Measurements from ENCODE around the gene CBFA2T2. TPM values are rescaled to one million over a fixed set of nuclear protein-coding genes. Genes with fewer than 3 reads are reported as not detected.
"Not testable (repeated sequence)": the region's sequence is repeated elsewhere in the genome, so short reads cannot be mapped to it uniquely, and the experiment has no call there.

The CBFA2T2 gene
- total RNA-seq, 1 donor from 2014 or later: 17.5 TPM

DNA sequence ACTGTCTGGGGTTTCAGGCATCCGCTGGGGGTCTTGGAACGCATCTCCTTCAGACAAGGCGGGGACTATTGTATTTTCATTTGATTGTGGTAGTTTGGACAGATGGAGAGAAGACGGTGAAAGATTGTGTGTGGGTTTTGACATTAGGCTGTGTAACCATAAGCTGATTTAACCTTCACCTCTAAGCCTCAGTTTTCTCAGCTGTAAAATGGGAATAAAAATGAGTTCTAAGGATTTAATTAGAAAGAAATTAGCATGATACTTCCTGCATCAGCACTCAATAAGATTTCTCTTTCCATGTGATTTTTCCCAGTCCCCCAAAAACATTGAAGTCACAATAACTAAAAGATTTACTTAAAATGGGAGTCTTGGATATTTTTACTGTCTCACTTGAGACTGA is 78.1 kb downstream of the CBFA2T2 start:
- no peak for DNase-seq (ENCODE audit: low spot score)
- no peaks in the 10 kb centered on the region for H3K36me3 Mint-ChIP-seq (ENCODE audit: low read depth, unreplicated experiment)
- H3K27ac Mint-ChIP-seq (ENCODE audit: unreplicated experiment): no peak overlapping the region
- H3K4me3 Mint-ChIP-seq (ENCODE audit: unreplicated experiment): no peak overlapping the region
- peaks cover 18% of the 10 kb centered on the region for H3K4me1 Mint-ChIP-seq (ENCODE audit: unreplicated experiment)
- H3K9me3 Mint-ChIP-seq (ENCODE audit: unreplicated experiment): no peaks in the 10 kb centered on the region
- TF ChIP-seq, protein P1, sequence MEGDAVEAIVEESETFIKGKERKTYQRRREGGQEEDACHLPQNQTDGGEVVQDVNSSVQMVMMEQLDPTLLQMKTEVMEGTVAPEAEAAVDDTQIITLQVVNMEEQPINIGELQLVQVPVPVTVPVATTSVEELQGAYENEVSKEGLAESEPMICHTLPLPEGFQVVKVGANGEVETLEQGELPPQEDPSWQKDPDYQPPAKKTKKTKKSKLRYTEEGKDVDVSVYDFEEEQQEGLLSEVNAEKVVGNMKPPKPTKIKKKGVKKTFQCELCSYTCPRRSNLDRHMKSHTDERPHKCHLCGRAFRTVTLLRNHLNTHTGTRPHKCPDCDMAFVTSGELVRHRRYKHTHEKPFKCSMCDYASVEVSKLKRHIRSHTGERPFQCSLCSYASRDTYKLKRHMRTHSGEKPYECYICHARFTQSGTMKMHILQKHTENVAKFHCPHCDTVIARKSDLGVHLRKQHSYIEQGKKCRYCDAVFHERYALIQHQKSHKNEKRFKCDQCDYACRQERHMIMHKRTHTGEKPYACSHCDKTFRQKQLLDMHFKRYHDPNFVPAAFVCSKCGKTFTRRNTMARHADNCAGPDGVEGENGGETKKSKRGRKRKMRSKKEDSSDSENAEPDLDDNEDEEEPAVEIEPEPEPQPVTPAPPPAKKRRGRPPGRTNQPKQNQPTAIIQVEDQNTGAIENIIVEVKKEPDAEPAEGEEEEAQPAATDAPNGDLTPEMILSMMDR (IDR thresholded peaks at IDR 0.05; ENCODE audit: unreplicated experiment): no peak
- no peaks in the 10 kb centered on the region for H3K27me3 Mint-ChIP-seq (ENCODE audit: unreplicated experiment)

DNA sequence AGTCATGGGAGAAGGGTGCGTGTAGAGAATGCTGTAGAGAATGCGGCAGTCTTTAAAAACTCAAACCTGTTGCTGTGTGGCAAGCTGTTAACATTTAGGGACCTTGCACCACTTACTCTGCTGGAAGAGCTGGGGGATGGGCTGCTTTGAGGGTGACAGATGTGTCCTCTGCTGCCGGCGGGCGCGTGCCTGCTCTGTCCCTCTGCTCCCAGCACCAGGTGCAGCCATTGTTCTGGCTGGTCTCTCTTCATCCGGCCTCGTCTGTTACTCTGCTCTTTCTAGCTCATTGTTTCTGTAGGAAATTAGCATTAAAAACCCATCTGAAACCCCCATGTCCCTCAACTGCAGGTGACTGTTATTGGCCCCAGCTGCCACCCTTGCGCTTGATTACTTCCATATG is 78.5 kb downstream of the CBFA2T2 start:
- H3K4me1 Mint-ChIP-seq (ENCODE audit: unreplicated experiment): peaks cover 18% of the 10 kb centered on the region
- H3K36me3 Mint-ChIP-seq (ENCODE audit: low read depth, unreplicated experiment): no peaks in the 10 kb centered on the region
- no peaks in the 10 kb centered on the region for H3K27me3 Mint-ChIP-seq (ENCODE audit: unreplicated experiment)
- TF ChIP-seq, protein P1 (IDR thresholded peaks at IDR 0.05; ENCODE audit: unreplicated experiment): no peak
- H3K27ac Mint-ChIP-seq (ENCODE audit: unreplicated experiment): peak overlapping the region; percentile 70
- no peaks in the 10 kb centered on the region for H3K9me3 Mint-ChIP-seq (ENCODE audit: unreplicated experiment)
- H3K4me3 Mint-ChIP-seq (ENCODE audit: unreplicated experiment): peak overlapping the region; percentile 77
- peak; percentile 47 for DNase-seq (ENCODE audit: low spot score)

DNA sequence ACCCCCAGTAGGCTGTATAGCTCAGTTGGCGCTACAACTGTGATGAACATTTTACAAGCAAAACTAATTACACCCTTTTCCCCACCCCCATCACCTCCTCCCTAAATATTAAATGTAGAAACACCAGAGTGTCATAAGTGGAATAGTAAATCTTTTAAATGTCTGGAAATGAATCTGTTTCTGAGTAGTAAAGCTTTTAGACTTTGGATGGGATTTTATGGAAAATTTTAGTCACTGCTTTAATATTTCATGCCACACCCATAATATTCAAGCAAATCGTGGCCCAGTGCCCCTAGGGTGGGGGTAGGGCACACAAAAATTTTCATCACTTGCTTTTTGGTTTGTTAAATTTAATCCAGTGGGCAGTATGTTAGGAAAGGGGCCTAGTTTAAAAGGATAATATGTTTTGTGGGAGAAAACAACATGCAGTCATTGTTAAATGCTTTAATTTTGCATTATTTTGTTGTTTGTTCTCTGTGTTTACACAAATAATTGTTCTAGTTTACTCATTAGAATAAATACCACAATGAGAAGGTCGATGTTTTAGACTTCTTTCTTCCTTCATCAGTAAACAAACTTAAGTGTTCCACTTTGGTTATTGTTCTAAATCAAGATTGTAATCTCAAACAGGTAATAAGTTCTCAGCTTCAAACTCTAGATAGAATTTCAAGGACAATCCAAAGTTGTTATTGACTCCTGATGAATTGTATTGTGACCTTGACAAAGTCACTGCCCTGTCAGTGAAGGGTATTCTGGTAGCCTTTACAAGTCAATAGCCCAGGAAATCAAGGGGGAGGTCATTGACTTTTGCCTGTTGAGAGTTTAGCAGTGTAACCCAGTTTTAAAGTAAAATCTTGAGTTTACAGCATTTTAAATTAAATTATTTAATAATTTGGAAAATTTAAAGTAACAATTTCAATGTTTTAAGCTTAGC is 79.2 kb downstream of the CBFA2T2 start:
- Mint-ChIP-seq H3K4me1 (ENCODE audit: unreplicated experiment) (peaks cover 18% of the 10 kb centered on the region), H3K27ac (ENCODE audit: unreplicated experiment) (peak overlapping the region; percentile 27), H3K9me3 (ENCODE audit: unreplicated experiment) (no peaks in the 10 kb centered on the region), H3K36me3 (ENCODE audit: low read depth, unreplicated experiment) (no peaks in the 10 kb centered on the region), H3K27me3 (ENCODE audit: unreplicated experiment) (no peaks in the 10 kb centered on the region), H3K4me3 (ENCODE audit: unreplicated experiment) (peak overlapping the region; percentile 77)
- DNase-seq (ENCODE audit: low spot score): no peak
- TF ChIP-seq, protein P1 (IDR thresholded peaks at IDR 0.05; ENCODE audit: unreplicated experiment): no peak

DNA sequence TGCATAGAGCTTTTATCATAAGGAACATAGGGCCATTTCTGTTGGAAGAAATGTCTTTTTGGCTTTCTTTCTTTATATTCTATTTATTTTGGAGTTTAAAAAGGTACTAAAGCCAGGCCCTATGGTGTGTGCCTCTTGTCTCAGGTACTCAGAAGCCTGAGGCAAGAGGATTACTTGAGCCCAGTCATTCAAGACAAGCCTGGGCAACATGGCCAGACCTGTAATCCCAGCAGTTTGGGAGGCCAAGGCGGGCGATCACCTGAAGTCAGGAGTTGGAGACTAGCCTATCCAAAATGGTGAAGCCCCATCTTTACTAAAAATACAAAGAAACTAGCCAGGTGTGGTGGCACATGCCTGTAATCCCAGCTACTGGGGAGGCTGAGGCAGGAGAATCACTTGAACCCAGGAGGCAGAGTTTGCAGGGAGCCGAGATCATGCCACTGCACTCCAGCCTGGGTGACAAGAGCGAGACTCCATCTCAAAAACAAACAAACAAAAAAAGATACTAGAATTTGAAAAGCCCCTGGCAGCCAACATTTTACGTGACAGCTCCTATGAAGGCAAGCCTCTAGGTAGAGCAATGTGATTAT is 80.0 kb downstream of the CBFA2T2 start:
- H3K4me1 Mint-ChIP-seq (ENCODE audit: unreplicated experiment): peaks cover 18% of the 10 kb centered on the region
- H3K36me3 Mint-ChIP-seq (ENCODE audit: low read depth, unreplicated experiment): no peaks in the 10 kb centered on the region
- TF ChIP-seq, protein P1 (IDR thresholded peaks at IDR 0.05; ENCODE audit: unreplicated experiment): no peak
- H3K27me3 Mint-ChIP-seq (ENCODE audit: unreplicated experiment): no peaks in the 10 kb centered on the region
- H3K4me3 Mint-ChIP-seq (ENCODE audit: unreplicated experiment): no peak overlapping the region
- H3K27ac Mint-ChIP-seq (ENCODE audit: unreplicated experiment): peak overlapping the region; percentile 5
- DNase-seq (ENCODE audit: low spot score): no peak
- H3K9me3 Mint-ChIP-seq (ENCODE audit: unreplicated experiment): no peaks in the 10 kb centered on the region

DNA sequence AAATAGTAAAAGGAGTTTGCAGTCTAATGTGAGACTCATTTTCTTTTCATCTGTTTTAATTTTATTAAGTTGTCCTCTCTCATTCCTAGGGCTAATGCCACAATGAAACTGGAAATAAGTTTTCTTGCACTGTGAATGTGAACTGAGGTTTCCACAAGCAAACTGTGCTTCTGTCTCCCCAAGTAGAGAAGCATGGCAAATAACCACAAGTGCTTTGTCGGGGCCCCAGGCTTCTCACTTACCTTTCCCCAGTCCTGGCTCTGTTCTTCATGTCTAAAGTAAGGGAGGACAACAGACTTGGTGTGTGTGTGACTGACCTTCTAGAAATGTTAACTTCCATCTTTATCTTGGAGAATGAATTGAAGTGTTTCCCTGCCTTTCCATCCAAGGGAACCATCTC is 80.8 kb downstream of the CBFA2T2 start:
- Mint-ChIP-seq H3K4me3 (ENCODE audit: unreplicated experiment) (no peak overlapping the region), H3K4me1 (ENCODE audit: unreplicated experiment) (peaks cover 18% of the 10 kb centered on the region), H3K36me3 (ENCODE audit: low read depth, unreplicated experiment) (no peaks in the 10 kb centered on the region), H3K27ac (ENCODE audit: unreplicated experiment) (no peak overlapping the region), H3K27me3 (ENCODE audit: unreplicated experiment) (no peaks in the 10 kb centered on the region), H3K9me3 (ENCODE audit: unreplicated experiment) (no peaks in the 10 kb centered on the region)
- DNase-seq (ENCODE audit: low spot score): no peak
- TF ChIP-seq, protein P1 (IDR thresholded peaks at IDR 0.05; ENCODE audit: unreplicated experiment): no peak

DNA sequence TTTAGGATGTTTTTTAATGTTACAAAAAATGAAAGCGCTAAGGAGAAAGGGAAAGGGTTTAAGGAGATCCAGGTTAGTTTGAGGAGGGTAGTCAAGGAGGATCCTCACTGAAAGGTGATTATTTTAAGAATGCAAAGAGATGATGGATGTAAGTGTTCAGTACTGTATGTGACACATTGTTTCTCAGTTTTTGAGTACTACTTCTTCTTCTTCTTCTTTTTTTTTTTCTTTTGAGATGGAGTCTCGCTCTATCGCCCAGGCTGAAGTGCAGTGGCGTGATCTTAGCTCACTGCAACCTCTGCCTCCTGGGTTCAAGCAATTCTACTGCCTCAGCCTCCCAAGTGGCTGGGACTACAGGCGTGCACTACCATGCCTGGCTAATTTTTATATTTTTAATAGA is 83.4 kb downstream of the CBFA2T2 start:
- peaks cover 18% of the 10 kb centered on the region for H3K4me1 Mint-ChIP-seq (ENCODE audit: unreplicated experiment)
- not testable (repeated sequence) for H3K36me3 Mint-ChIP-seq (ENCODE audit: low read depth, unreplicated experiment); H3K9me3 Mint-ChIP-seq (ENCODE audit: unreplicated experiment)

More for the DNA sequence above, 83.4 kb downstream of the CBFA2T2 start:
- H3K27ac Mint-ChIP-seq (ENCODE audit: unreplicated experiment); DNase-seq (ENCODE audit: low spot score); H3K4me3 Mint-ChIP-seq (ENCODE audit: unreplicated experiment); H3K27me3 Mint-ChIP-seq (ENCODE audit: unreplicated experiment): not testable (repeated sequence)

All from endothelial cell (in vitro differentiated cells).